Choroid plexus epithelial cell (primary cell): ENCODE results near the gene TSPAN17.
"Not testable (repeated sequence)": the region's sequence is repeated elsewhere in the genome, so short reads cannot be mapped to it uniquely, and the experiment has no call there.

Experiments
- DNase-seq: peaks from one replicate; pipeline ENCODE4 v3.0.0-alpha.2; 2010; ENCODE audit warnings: low read depth
- H3K4me3 ChIP-seq: 2 replicates; pipeline ENCODE4 v1.5.1; 2011; ENCODE audit warnings: low read depth, mild to moderate bottlenecking, control low read depth, low read length, moderate library complexity
- CTCF ChIP-seq: conservative IDR thresholded peaks from 2 replicates; pipeline ENCODE4 v1.5.1; 2011; ENCODE audit warnings: low read depth, mild to moderate bottlenecking, control low read depth, inconsistent platforms, low read length, moderate library complexity

TSPAN17 gene

GRCh38 chr5:176647030-176647842 lies at the start of gene TSPAN17:
TSS of gene TSPAN17 (plus strand) at chr5:176647484. CDS start at chr5:176647616, 132 bp downstream.
- peak within 1 kb of the TSS; percentile 74 for H3K4me3 ChIP-seq
- TF ChIP-seq CTCF: peak; percentile 27
- DNase-seq: peak; percentile 99

GRCh38 chr5:176599749-176600430 lies 47.4 kb upstream of the TSPAN17 start:
- H3K4me3 ChIP-seq, DNase-seq: not testable (repeated sequence)

- TF ChIP-seq CTCF: no peak
- DNase-seq: no peak
- no peak overlapping the region for H3K4me3 ChIP-seq
Observed at GRCh38 chr5:176601901-176602482, 45.3 kb upstream of the TSPAN17 start.

GRCh38 chr5:176603091-176603490 lies 44.2 kb upstream of the TSPAN17 start:
- no peak overlapping the region for H3K4me3 ChIP-seq
- no peak for TF ChIP-seq CTCF
- no peak for DNase-seq

- TF ChIP-seq CTCF: no peak
- H3K4me3 ChIP-seq: no peak overlapping the region
- no peak for DNase-seq
Observed at GRCh38 chr5:176606032-176606431, 41.3 kb upstream of the TSPAN17 start.

- H3K4me3 ChIP-seq: no peak overlapping the region
- TF ChIP-seq CTCF: no peak
- DNase-seq: no peak
Observed at GRCh38 chr5:176606875-176607274, 40.4 kb upstream of the TSPAN17 start.

GRCh38 chr5:176608142-176608705 lies 39.1 kb upstream of the TSPAN17 start:
- no peak for TF ChIP-seq CTCF
- no peak for DNase-seq
- no peak overlapping the region for H3K4me3 ChIP-seq
